ENCODE data around the gene ENDOU.

Gene ENDOU

DNA sequence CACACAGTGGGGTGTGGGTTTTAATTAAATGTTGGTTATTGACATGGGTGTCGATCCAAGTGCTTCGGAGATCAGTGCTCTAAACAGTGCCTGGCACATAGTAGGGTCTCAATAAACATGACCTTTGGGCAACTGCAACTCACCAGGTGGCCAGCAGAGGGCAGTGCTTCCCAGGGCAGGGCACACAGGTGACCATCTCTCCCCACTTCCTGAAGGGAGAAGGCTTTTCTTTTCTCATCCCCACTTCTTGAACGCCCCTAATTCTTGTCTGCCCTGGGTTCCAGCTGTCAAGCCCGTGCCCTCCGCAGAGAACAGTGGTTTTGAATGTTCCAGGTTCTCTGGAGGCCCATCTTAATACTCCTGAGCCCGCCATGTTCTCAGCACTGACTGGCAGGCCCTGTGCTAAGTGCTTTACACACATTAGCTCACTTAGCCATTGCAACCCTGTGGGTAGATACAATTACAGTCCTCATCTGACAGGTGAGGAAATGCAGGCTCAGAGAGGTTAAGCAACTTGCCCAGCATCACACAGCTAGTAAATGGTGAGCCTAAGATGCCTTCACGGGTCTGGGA, 17.0 kb upstream of the ENDOU start:
- peak; percentile 47 to 51 for ATAC-seq

DNA sequence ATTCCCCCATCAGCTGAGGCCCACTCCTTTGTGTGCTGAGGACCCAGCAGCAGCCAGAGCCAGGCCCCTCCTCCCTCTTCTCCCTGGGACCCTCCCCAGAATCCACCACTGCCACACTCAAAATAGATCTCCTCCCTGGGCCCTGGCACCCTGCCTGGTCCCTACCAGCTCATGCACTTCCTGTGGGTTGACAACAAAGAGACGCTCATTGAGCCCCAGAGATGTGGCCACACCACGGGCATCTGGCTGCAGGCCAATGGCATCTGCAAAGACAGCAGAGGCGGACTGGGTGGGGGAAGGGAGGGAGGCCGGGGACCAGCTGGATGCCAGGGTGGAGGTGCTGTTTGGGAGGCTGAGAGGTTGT, 16.0 kb upstream of the ENDOU start:
- peak; percentile 22 to 30 for ATAC-seq

DNA sequence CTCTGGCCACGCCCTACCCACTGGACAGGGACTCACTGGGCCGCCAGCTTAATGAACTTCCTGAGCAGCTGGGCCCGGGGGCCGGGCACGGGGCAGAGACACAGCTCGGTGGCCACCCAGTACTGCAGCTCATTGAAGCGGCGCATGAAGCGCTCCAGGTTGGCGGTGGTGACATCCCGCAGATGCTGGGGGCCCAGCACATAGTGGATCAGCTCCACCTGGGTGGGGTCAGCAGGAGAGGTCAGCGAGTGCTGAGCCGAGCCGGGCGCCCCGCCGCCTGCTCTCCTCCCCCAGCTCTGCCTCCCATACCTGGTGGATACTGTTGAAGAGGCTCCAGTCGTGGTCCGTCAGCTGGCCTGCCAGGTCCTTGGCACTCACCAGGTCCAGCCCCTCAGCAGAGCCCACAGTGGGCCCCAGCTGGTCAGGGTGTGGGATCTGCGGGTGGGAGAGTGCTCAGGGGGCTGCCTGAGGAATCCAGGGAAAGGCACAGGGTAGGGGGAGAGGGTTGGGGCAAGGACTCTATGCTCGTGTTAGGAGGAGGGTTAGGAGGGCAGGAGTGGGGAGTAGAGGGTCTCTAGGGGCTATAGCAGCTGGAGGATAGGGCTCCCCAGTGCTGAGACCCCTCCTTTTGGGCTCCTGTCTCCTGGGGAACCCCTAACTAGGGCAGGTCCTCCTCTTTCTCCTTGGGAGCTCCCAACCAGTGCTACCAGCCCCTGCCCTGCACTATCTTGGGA, 15.5 kb upstream of the ENDOU start:
- no peak for ATAC-seq

DNA sequence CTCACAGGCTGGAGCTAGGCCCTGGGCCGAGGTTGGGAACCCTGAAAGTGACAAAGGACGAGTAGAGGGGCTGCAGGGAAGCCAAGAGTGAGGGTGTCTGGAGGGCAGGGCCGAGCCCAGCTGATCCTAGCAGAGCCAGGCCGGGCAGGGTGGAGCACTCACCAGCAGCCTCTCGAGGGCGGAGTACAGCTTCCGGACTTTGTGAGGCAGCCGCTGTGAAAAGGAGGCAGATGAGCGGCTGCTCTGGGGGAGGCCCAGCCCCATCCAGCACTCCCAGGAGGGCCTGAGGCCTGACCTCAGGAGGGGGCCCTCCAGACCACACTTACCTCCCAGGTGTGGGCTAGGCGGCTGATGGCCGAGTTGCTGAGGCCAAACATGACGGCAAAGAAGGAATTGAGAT, 14.7 kb upstream of the ENDOU start:
- ATAC-seq, result no peak

DNA sequence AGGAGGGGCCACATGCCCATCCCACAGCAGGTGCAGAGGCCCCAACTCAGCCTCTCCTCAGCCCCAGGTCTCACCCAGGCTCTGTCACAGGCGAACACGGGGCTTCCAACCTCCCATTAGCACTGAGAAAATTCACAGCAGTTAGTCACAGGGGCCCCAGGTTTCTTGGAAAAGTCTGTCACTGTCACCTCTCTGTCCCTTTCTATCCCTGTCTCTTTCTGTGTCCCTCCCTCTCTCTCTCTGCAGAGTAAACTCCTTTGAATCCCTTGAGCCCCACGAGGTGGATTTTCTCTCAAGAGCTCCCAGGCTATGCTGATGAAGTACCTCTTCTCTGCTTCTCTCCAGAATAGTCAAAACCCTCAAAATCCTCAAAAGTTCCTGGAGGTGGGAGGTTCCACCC, 14.0 kb upstream of the ENDOU start:
- ATAC-seq, result no peak

DNA sequence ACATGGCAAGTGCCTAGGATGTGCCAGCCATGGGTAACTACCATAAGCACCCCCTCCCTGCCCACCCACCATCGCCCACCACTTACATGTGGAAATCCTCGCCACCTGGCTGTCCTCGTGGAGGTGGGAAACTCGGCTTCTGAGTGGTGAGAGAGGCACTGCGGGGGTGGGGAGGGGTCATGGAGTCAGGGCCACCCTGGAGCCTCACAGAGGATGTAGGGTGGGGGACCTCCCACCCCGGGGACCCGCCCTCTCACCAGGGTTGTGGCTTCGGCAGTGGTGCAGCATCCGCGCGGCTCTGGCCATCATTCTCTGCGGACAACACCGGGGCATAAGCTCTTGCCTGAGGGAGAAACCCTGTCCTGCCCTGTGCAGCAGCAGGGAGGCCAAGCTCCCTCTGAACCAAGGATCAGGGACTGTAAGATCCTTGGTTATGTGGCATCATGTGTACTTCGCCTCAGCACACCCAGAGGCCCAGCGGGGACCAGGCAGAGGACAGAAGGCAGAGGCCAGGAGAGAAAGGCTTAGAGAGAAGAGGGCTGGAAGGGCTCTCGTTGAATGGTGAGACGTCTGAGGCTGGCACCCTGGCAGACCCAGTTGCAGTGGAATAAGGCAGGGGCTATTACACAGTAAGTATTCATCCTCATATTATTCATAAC, 12.8 kb upstream of the ENDOU start:
- no peak for ATAC-seq

DNA sequence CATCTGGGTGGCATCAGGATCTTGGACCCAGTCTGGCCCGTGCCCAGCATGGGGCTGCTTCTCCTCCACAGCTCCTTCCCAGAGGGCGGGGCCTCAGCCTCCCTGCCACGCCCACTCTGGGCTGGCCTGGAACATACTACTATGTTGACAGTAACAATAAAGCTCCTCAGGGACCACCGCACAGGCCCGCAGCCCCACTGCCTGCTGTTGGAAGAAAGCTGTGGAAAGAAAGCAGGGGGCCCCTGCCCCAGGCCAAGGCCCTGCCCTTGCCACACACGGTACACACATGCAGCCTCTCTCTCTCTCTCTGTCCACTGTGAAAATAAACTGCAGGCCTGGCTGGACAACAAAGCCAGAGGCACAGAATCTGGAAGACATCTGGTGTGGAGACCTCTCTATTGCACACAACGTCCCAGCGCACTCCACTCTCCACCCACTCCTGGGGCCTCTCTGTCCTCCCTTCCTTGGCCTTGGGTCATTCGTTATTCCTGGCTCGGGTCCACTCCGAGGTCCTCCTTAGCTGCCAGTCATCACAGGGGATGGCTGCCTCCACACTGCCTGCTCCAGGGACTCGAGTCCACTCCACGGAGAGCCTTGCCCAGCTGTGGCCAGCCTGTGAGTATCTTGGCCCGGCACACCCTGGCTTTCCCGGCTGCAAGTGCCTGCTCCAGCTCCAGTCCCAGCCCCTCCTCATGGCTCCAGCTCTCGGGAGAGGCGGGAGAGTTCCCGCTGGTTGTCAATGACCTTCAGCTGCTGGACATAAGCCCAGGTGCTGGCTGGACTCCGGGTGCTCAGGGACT, 11.8 kb upstream of the ENDOU start:
- ATAC-seq, result no peak

DNA sequence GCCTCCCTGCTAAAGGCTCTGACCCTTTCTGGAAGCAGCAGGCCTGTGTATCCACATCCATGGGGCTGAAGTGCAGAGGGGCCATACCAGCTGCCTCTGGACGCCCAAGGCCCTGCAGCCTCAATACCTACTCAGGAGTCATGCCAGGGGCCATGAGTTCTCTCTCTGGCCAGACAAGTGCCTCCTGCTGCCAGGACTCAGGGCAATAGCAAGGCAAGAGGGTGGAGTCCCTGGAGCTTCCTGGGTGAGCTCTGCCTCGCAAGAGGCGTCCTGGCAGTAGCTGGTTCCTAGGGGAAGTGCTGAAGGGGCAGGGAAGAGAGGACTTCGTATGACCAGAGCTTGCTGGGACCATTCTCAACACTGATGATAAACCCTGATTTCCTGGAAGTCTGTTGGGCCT, 10.9 kb upstream of the ENDOU start:
- no peak for ATAC-seq

DNA sequence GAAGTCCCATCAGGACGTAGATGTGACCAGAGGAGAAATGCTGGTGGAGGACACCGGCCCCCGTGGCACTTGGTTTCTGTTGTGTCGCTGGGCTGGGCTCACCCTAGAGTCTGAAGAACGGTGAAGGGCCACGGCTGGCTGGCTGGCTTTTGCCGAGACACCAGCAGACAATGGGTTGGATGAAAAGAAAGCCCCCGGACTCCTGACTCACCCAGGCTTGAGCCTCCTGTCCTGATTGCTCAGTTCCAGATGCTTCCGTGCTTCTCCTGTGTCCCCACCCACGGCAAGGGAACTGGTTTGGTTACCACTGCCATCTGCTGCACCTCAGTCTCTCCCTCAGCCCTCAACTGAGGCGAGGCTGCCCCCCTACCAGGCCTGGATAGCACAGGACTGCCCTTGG, 10.4 kb upstream of the ENDOU start:
- ATAC-seq, result no peak

DNA sequence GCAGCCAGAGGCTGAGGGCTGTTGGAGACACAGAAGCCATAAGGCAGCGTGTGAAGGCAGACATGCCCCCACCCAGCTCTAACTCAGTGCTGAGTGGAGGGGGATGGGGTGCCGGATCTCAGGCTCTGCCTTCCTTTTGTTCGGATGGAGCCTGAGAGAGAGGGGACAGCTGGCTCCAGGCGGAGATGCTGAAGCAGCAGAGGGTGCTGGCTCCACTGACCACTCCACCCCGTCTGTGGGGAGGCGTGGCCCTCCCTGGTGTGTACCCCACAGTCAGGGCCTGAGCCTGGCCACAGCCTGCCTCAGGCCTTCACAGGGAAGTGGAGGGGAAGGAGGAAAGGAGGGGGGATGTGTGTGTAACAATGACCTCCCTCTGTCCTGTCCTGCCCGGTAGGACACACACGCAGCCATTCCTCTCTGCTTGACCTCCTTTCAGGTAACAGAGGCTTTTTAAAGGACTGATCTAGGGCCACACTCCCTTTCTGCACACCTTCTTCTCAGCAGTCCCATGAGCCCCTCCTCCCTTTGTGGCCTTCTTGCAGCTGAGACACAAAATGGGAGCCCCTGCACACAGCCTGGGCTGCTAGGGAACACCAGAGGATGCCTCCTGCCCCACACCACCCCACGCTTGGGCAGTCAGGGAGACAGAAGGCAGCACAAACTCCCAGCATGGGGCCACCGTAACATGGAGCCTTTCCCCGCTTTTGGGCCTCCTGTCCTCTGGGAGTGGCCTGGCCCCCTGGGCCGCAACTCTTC, 9.6 kb upstream of the ENDOU start:
- ATAC-seq, result no peak

DNA sequence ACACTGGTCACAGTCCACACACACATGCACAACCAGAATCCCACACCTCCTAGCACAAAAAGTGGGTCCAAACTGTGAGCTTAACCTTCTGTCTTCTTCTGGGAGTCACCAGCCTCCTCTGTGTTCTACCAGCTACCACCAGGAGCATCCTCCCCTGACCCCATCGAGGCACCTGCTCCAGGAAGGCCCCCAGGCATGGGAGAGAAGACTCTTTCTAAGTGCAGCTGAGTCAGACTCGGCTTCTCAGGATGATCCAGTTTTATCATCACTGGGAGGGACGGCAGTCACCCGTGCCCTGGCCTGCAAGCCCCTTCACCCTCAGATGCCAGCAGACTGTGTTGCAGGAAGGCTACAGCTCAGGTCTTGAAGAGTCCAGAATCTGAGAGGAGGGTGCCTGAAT, 7.9 kb upstream of the ENDOU start:
- no peak for ATAC-seq

DNA sequence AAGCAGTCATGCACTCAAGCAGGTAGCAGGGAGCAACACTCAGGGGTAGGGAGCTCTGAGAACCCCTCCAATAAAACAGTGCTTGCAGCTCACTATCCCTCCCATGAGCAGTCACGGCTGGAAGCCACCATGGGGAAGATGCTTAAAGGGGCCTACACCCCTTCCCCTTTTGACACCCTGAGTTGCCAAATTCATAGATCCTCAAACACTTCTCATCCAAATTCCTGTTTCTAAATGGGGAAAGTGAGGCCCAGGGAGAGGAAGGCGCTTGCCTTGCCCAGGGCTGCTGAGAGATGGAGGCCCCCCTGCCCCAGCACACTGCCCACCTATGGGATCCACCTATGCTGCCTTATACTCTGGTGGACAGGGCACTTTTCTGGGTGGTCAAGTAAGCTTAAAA, 7.2 kb upstream of the ENDOU start:
- no peak for ATAC-seq

DNA sequence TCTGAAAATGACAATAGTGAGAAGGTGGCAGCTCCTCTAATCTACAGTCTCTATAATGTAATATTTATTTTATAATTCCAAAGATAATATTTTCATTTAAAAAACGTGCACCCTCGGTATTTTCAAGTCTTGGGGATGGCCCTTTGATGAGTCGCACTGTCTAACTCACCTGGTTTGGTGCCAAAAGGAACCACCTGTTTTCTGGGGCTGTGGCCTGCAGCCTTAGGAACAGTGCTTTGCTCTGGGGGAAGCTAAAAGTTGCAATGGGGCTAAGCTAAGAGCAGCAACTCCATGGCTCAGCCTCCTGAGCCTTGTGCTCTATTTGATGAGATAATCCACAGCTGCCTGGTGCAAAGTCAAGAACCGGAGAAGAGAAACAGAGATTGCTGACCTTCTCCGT, 6.4 kb upstream of the ENDOU start:
- ATAC-seq, result no peak

DNA sequence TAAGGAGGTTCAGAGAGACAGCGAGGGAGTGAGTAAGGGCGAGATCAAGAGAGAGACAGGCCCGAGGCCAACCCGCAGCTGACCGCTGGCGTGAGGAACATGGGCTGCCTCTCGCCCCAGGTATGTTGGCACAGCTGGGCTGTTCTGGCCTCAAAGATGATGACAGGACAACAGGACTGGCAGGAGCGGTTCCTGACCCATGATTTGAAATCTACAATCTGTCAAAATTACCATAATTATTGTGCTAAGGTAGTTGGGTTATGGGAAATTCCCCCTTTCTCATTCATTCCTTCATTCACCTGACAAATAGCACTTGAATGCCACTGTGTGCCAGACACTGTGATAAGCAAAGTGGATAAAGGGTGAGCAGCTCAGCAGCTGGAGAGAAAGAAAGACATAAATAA, 5.1 kb upstream of the ENDOU start:
- no peak for ATAC-seq

DNA sequence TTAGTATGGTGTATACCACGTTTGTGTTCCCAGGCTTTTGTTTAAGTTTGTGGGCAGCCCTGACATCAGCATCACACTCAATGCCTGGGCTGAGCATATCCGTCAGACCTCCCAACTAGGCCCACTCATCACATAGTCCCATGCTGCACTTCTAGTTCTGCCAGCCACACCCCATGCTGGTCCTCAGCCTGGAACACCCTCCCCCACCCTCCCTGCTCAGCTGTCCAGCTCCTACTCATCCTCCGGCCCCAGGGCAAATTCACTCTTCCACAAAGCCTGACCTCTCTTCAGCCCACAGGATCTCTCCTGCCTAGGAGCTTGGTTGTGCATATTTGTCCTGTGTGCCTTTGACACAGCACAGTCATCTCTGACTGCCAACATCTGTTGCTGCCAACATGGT, 3.9 kb upstream of the ENDOU start:
- ATAC-seq, result no peak

DNA sequence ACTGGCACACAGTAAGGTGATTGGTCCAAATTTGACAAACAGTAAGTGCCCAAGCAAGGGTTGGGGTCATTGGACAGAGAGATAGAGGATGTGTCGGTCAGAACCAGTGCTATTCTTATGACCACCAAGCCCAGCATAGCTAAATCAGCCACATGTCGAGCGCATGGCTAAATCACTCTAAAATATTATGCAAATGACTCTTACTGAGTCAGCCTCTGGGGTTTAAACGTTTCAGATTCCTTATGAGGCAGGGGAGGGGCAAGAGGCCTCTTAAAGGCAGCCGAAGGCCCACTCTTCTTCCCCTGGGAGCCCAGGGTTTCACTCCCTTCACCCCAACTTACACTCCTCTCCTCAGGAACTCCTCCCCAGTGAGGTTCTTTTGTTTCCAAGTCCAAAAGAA, 603 bp upstream of the ENDOU start:
- ATAC-seq, result peak; percentile 46 to 70

DNA sequence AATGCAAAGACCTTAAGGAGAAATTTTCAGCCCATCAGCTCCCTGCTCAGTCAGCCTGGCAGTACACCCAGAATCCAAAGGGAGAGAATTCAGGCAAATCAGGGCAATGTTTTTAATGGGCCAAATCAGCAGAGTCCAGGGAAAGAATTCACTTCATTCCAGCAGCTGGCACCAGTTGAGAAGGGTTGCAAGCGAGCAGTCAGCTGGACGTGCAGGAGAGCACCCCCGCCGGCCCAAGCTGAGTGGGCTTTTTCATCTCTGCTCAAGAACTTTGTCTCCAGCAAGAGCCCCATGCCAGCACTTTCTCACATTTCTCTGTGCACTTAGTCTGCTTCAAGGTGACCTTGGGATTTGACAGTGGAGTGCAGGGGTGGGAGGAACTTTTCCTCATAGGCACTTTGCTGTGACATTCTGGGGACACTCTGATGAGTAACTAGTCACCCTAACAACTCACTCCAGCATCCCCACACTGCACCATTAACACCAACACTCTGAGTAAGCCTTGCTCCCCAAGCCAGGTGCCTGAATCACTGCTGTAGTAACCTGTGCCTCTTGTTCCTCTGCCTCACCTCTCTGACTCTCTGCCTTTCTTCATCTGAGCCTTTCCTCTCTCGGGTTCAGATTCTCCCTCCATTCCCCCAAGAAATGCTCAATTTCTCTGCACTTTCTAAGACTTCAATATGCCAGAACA, 2.2 kb downstream of the ENDOU start:
- no peak for ATAC-seq

DNA sequence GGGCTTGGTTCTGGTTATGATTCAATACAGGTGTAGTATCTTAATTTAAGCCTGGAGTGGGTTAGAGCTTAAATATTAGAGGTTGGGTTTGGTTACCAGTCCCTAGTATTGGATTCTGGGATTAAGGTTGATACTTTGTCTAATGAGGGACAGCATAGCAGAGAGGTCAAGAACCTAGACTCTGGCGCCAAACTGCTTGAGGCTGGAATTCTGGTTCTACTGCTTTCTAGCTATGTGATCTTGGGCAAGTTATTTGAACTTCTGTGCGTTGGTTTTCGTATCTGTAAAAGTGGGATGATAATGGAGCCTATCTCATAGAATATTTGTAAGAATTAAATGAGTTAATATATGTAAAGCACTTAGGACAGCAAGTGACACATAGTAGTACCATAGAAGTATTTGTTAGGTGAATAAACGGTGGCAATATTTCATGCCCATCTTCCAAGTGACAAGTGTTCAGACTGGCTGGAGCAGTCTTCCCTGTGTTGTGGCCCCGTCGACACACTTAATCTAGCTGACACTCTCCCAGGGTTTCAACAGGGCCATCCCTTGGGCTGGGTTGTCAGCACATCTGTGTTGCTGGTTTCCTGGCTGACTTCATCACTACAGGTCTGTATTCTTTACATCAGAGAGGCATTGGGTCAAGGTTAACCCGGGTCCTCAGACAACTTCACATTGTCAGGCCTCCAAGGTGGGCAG, 3.0 kb downstream of the ENDOU start:
- no peak for ATAC-seq

DNA sequence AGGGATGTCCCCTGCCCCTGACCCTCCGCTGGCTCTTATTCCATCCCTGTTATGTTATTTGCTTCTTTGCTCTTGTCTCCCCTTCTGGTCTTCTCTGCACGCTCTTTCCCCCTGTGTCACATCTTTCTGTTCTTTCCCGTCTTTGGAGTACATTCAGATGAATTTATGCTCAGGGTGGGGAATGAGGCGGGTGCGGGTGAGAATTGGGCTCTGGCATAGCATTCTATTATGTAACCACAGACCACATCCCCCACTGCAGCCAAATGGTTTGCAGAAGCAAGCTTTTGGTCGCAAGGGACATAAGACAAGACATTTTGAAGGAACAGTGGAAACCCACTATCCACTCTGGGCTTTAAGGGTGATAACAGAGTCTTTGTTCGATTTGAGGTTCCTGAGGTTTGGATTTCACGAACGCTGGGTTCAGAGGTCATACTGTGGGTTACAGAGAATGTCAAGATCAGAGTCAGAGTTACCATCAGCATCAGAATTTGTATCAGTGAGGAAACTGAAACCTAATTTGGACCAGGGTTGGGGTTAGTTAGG, 3.8 kb downstream of the ENDOU start:
- ATAC-seq, result peak in 1 of 2 donors; percentile 18

DNA sequence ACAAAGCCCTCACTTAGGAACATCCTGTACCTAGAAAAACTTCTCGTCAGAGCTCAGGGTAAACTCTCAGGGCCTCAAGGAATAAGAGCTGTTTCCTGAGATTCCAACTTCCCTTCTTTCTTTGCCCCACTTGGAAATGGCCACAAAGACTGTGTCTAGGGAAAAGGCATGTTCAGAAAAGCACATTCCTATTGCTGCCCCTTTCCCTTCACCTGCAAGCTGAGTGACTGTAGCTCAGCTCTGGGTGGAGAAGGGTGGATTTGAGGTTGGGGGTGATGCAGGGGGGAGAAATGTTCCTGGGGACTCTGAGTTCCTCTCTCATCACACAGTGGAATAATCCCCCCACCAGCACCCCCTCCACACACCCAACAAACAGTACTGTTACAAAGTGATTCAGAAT, 6.8 kb downstream of the ENDOU start:
- no peak for ATAC-seq
